Endothelial cell of umbilical vein (primary cell): Measurements from ENCODE around the gene TIAM1. TPM values are rescaled to one million over a fixed set of nuclear protein-coding genes. Genes with fewer than 3 reads are reported as not detected.

Source experiments
- BruUV-seq: library from RNA; stranded (reverse); fragments of 400-500 nt; replicated peaks from 2 replicates; lab custom pipeline; 2021; lab: Mats Ljungman, UMichigan
- CTCF ChIA-PET: fragments of 300-600, 350-600 bp; sonication (Branson Sonifier 250); formaldehyde crosslinking; loops from one replicate; lab custom pipeline; 2021; ENCODE audit warnings: antibody characterized with exemption, inconsistent platforms; lab: Charles Lee
- POLR2A ChIA-PET: fragments of 300-600, 350-600 bp; sonication (Branson Sonifier 250); formaldehyde crosslinking; loops from one replicate; lab custom pipeline; 2021; ENCODE audit warnings: antibody characterized with exemption, inconsistent platforms; lab: Charles Lee
- DNase-seq: peaks from one replicate; pipeline ENCODE4 v3.0.0-alpha.2; 2011; ENCODE audit warnings: low read depth, low spot score
- FAIRE-seq: peaks from 2 replicates; lab custom pipeline; 2011; peaks lifted over from hg19 to GRCh38; lab: Jason Lieb, UNC
- H2AFZ ChIP-seq: 2 replicates; pipeline ENCODE4 v1.6.0; 2012; ENCODE audit warnings: low read depth, low read length, control low read depth, inconsistent platforms
- H3K27ac ChIP-seq: 2 replicates; pipeline ENCODE4 v1.5.1; 2011; ENCODE audit warnings: low read depth, mild to moderate bottlenecking, control low read depth, low read length, moderate library complexity; ENCODE audit not compliant: insufficient read depth
- H3K27me3 ChIP-seq, 2 experiments: 2 replicates each; pipeline versions ENCODE4 v1.6.0 to v1.6.1; 2011; ENCODE audit warnings: low read length in 2 of 2, mixed read lengths in 1 of 2; ENCODE audit not compliant: control insufficient read depth in 2 of 2, insufficient read depth in 2 of 2
- H3K36me3 ChIP-seq, 2 experiments: 2 replicates in 1 of 2; 3 replicates in 1 of 2; pipeline ENCODE4 v1.5.1; 2011; ENCODE audit warnings: low read length in 2 of 2, mild to moderate bottlenecking in 1 of 2, moderate library complexity in 1 of 2; ENCODE audit not compliant: control insufficient read depth in 2 of 2, insufficient read depth in 2 of 2; ENCODE audit errors: extremely low read depth in 1 of 2
- H3K4me1 ChIP-seq: 3 replicates; pipeline ENCODE4 v1.5.1; 2011; ENCODE audit warnings: mild to moderate bottlenecking, low read length; ENCODE audit not compliant: control insufficient read depth, insufficient read depth; ENCODE audit errors: extremely low read depth
- H3K4me2 ChIP-seq: 2 replicates; pipeline ENCODE4 v1.6.1; 2011; ENCODE audit warnings: low read length, control low read depth, mixed read lengths; ENCODE audit not compliant: insufficient read depth
- H3K4me3 ChIP-seq, 3 experiments: fragments of 200-600 bp in 1 of 3; sonication (generic), shearing (Covaris generic) in 1 of 3; replicated peaks in 1 of 3; 2 replicates each; pipeline ENCODE4 v1.5.1; 2011 to 2016; ENCODE audit warnings: control low read depth in 3 of 3, low read length in 3 of 3, mild to moderate bottlenecking in 2 of 3, inconsistent platforms in 1 of 3, low read depth in 1 of 3, moderate library complexity in 1 of 3; ENCODE audit not compliant: insufficient read depth in 1 of 3
- H3K79me2 ChIP-seq: 2 replicates; pipeline ENCODE4 v1.6.0; 2012; ENCODE audit warnings: low read length, inconsistent platforms; ENCODE audit not compliant: control insufficient read depth, insufficient read depth
- H3K9ac ChIP-seq: replicated peaks from 2 replicates; pipeline ENCODE3; 2011; ENCODE audit warnings: low read length, control low read depth; ENCODE audit not compliant: insufficient read depth; ENCODE audit errors: extremely low read depth
- H3K9me1 ChIP-seq: replicated peaks from 3 replicates; pipeline ENCODE4 v1.6.0; 2011; ENCODE audit warnings: mild to moderate bottlenecking, low read length; ENCODE audit not compliant: control insufficient read depth, insufficient read depth; ENCODE audit errors: extremely low read depth
- H3K9me3 ChIP-seq: replicated peaks from 2 replicates; pipeline ENCODE4 v1.5.1; 2012; ENCODE audit warnings: low read length, inconsistent platforms; ENCODE audit not compliant: control insufficient read depth, insufficient read depth
- H4K20me1 ChIP-seq: replicated peaks from 2 replicates; pipeline ENCODE3; 2011; ENCODE audit warnings: mild to moderate bottlenecking, low read length; ENCODE audit not compliant: control insufficient read depth, insufficient read depth; ENCODE audit errors: extremely low read depth
- EZH2 ChIP-seq: IDR thresholded peaks from 2 replicates; pipeline ENCODE4 v1.6.1; 2012; ENCODE audit warnings: borderline replicate concordance, low read depth, mild to moderate bottlenecking, moderate library complexity, low read length, inconsistent platforms; ENCODE audit not compliant: severe bottlenecking
- FOS ChIP-seq: IDR thresholded peaks from 2 replicates; pipeline ENCODE4 v1.6.1; 2011; ENCODE audit warnings: mild to moderate bottlenecking, low read length, moderate library complexity, borderline replicate concordance; ENCODE audit not compliant: insufficient read depth
- GATA2 ChIP-seq: IDR thresholded peaks from 2 replicates; pipeline ENCODE4 v1.7.0; 2011; ENCODE audit warnings: low read depth, mild to moderate bottlenecking, moderate library complexity, mixed read lengths, low read length; ENCODE audit not compliant: insufficient read length, insufficient read depth
- JUN ChIP-seq: IDR thresholded peaks from 2 replicates; pipeline ENCODE4 v1.6.1; 2011; ENCODE audit warnings: borderline replicate concordance, low read depth; ENCODE audit not compliant: insufficient read length, insufficient read depth
- MYC ChIP-seq: IDR thresholded peaks from one replicate; pipeline ENCODE4 v1.6.1; 2011; ENCODE audit warnings: mild to moderate bottlenecking, low read depth, low read length
- POLR2A ChIP-seq: IDR thresholded peaks from 2 replicates; pipeline ENCODE4 v1.6.1; 2012; ENCODE audit warnings: low read depth, mild to moderate bottlenecking, control low read depth, low read length
- POLR2AphosphoS5 ChIP-seq: IDR thresholded peaks from 2 replicates; pipeline ENCODE4 v1.6.1; 2012; ENCODE audit warnings: low read depth, mild to moderate bottlenecking, control low read depth, low read length, moderate library complexity; ENCODE audit not compliant: insufficient read depth
- dilution Hi-C: fragments of 300-500 bp; cut with MboI; formaldehyde crosslinking; loops from one replicate; pipeline ENCODE4 v1.15.0; 2019; ENCODE audit warnings: low sequenced_read_pairs; ENCODE audit not compliant: extremely low pct_ligation_motif_present
- intact Hi-C: fragments of 100-400 bp; cut with micrococcal nuclease; formaldehyde crosslinking; loops from one replicate; pipeline ENCODE4 v1.10.0; 2022
- polyA plus RNA-seq, 4 experiments: library from polyadenylated mRNA; depleted of rRNA in 3 of 4; stranded (reverse) in 3 of 4; unstranded in 1 of 4; fragments of >200 nt; gene quantifications; 2 replicates each; pipeline versions ENCODE4 v1.2.1 to v1.2.3, GENCODE V29; 2011 to 2012; ENCODE audit warnings: missing spikeins in 1 of 4
- total RNA-seq: library from RNA; stranded (reverse); gene quantifications from 2 replicates; pipeline ENCODE4 v1.2.3, GENCODE V29; 2021
- TF ChIP-seq, protein P1 (sequence below): IDR thresholded peaks from 2 replicates; pipeline ENCODE4 v1.6.1; 2011; ENCODE audit not compliant: insufficient read depth, insufficient read length
- TF ChIP-seq, protein P2 (sequence below), 2 donors: IDR thresholded peaks; 1 replicate in 1 of 2; 2 replicates in 1 of 2; pipeline ENCODE4 v1.5.1; 2011; ENCODE audit warnings: low read length in 2 of 2, mild to moderate bottlenecking in 2 of 2, moderate library complexity in 2 of 2, control low read depth in 1 of 2, inconsistent platforms in 1 of 2, low read depth in 1 of 2; ENCODE audit not compliant: insufficient read depth in 1 of 2; ENCODE audit errors: extremely low read depth in 1 of 2

The TIAM1 gene
- total and polyA plus RNA-seq, 2 donors (not counting 3 experiments of a cell fraction or from before 2014, with no cell fraction given) = 0.21 to 0.86 TPM

DNA sequence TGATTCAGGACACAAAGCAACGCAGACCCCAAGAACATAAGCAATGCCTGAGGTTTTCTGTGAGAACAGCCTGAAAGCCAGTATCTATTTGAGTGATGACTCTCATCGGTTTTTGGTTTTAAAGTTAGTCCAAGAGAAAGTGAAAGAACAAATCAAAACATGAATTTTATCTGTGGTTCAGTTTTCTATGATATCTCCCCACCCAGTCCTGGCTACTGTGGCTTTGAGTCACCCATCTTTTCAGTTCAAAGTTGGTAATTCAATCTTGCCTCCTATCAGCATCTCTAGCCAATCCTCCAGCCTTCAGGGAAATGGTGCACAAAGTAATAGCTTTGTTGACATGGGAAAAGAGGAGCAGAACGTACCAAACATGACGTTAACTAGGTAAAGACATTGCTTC lies 265.3 kb downstream of the TIAM1 start:
- Histone ChIP-seq H3K9ac (no peak overlapping the region), H3K4me1 (no peaks in the 10 kb centered on the region), H3K27me3 (no peaks in the 10 kb centered on the region), H4K20me1 (no peaks in the 10 kb centered on the region), H3K4me2 (no peak overlapping the region), H2AFZ (no peak overlapping the region), H3K36me3 (no peaks in the 10 kb centered on the region), H3K4me3 (no peak overlapping the region), H3K9me1 (no peaks in the 10 kb centered on the region), H3K9me3 (no peaks in the 10 kb centered on the region), H3K79me2 (no peaks in the 10 kb centered on the region), H3K27ac (no peak overlapping the region)
- CTCF ChIA-PET = no interaction called here
- no peak for DNase-seq
- dilution Hi-C loops (no loop called here), intact Hi-C loops (no loop called here)
- TF ChIP-seq GATA2 (no peak), POLR2AphosphoS5 (no peak), FOS (no peak), EZH2 (no peak), POLR2A (no peak), MYC (no peak), JUN (no peak)
- TF ChIP-seq, protein P1, sequence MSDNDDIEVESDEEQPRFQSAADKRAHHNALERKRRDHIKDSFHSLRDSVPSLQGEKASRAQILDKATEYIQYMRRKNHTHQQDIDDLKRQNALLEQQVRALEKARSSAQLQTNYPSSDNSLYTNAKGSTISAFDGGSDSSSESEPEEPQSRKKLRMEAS = no peak
- TF ChIP-seq, protein P2, sequence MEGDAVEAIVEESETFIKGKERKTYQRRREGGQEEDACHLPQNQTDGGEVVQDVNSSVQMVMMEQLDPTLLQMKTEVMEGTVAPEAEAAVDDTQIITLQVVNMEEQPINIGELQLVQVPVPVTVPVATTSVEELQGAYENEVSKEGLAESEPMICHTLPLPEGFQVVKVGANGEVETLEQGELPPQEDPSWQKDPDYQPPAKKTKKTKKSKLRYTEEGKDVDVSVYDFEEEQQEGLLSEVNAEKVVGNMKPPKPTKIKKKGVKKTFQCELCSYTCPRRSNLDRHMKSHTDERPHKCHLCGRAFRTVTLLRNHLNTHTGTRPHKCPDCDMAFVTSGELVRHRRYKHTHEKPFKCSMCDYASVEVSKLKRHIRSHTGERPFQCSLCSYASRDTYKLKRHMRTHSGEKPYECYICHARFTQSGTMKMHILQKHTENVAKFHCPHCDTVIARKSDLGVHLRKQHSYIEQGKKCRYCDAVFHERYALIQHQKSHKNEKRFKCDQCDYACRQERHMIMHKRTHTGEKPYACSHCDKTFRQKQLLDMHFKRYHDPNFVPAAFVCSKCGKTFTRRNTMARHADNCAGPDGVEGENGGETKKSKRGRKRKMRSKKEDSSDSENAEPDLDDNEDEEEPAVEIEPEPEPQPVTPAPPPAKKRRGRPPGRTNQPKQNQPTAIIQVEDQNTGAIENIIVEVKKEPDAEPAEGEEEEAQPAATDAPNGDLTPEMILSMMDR (IDR thresholded peaks at IDR 0.05; ENCODE audit: extremely low read depth in 1 of 2, insufficient read depth in 1 of 2, low read depth in 1 of 2, low read length in 2 of 2) = no peak
- BruUV-seq = no TSS peak
- no peak for FAIRE-seq
- POLR2A ChIA-PET = no interaction called here
